ENCODE measurements around the gene ACSM2B.
"Not testable (repeated sequence)": the region's sequence is repeated elsewhere in the genome, so short reads cannot be mapped to it uniquely, and the experiment has no call there.

ACSM2B gene, protein sequence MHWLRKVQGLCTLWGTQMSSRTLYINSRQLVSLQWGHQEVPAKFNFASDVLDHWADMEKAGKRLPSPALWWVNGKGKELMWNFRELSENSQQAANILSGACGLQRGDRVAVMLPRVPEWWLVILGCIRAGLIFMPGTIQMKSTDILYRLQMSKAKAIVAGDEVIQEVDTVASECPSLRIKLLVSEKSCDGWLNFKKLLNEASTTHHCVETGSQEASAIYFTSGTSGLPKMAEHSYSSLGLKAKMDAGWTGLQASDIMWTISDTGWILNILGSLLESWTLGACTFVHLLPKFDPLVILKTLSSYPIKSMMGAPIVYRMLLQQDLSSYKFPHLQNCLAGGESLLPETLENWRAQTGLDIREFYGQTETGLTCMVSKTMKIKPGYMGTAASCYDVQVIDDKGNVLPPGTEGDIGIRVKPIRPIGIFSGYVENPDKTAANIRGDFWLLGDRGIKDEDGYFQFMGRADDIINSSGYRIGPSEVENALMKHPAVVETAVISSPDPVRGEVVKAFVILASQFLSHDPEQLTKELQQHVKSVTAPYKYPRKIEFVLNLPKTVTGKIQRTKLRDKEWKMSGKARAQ

GRCh38 chr16:20576145-20576544, at the start of gene ACSM2B:
Gene ACSM2B, minus strand, starts transcription at chr16:20576367. Its CDS starts 11,522 bp downstream, at chr16:20564845.
- not testable (repeated sequence) for DNase-seq (ENCODE audit: low spot score)

GRCh38 chr16:20624882-20625807, 49.0 kb upstream of the ACSM2B start:
- no peak for DNase-seq (ENCODE audit: low spot score)

- DNase-seq (ENCODE audit: low spot score), result no peak
Observed at GRCh38 chr16:20624205-20624604, 48.0 kb upstream of the ACSM2B start.

GRCh38 chr16:20622498-20622870, 46.3 kb upstream of the ACSM2B start:
- DNase-seq (ENCODE audit: low spot score), result no peak

DNA sequence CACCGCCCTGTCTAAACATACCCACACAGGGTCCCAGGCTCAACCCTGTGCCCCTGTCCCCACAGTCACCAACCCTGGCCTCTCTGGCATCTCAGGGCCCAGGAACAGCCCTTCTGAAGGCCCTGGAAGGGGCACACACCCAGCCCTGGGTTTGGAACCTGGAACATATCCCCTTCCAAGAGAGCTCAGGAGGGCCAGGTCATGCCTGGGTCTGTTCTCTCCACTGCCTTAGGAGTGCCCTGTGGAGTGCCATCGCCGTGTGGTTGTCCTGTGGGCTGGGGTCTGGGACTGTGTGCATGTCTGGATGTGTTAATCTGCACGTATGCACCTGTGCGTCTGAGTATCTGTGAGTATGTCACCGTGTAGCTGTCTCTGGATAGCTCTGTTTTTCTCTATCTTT, 45.2 kb upstream of the ACSM2B start:
- DNase-seq (ENCODE audit: low spot score), result no peak

GRCh38 chr16:20620770-20621169, 44.6 kb upstream of the ACSM2B start:
- no peak for DNase-seq (ENCODE audit: low spot score)

DNA sequence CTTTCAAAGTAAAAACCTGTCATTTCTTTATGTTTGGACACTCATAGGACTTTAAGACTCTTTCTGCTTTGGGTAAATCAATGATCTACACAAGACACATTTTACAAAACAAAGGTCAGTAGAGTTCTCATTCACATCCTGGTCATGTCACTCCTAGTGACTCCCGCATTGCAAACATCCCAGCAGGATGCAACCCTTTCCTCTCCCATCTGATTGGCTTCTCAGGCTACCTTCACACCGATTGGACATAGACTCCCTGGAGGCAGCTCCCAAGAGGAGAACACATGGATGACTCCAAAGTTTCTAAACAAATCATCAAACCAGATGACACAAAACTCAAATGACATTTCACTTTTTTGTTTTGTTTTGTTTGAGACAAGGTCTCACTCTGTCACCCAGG, 43.8 kb upstream of the ACSM2B start:
- DNase-seq (ENCODE audit: low spot score), result no peak

- no peak for DNase-seq (ENCODE audit: low spot score)
Observed at GRCh38 chr16:20617271-20617670, 41.1 kb upstream of the ACSM2B start.

DNA sequence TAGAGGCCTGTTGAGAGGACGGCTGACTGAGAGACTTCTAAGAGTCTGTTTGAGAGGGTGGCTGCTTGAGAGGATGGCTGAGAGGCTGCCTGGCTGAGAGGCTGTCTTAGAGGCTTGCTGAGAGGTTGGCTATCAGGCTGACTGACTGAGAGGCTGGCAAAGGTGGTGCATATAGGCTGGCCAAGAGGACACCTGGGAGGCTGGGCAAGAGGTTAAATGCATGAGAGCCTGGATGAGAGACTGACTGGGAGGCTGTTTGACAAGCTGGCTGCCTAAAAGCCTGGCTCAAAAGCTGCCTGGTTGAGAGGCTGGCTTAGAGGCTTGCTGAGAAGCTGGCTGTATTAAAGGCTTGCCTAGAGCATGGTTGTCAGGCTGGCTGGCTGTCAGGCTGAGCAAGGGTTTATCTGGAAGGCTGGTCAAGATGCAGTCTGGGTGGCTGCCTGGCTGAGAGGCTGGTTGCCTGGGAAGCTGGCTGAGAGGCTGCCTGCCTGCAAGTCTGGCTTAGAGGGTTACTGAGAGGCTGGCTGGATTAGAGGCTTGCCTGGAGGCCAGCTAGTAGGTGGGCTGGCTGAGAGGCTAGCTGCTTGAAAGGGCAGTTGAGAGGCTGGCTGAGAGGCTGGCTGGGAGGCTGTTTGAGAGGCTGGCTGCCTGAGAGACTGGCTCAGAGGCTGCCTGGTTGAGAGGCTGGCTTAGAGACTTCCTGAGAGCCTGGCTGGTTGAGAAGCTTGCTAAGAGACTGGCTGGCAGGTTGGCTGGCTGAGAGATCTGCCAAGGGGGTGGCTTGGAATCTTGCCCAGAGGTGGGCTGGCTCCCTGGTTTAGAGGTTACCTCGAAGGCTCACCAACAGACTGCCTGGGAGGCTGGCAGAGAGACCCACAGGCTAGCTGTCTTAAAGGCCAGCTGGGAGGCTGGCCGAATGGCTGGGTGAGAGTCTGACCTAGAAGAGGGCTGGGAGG, 38.3 kb upstream of the ACSM2B start:
- no peak for DNase-seq (ENCODE audit: low spot score)

GRCh38 chr16:20613481-20614185, 37.5 kb upstream of the ACSM2B start:
- no peak for DNase-seq (ENCODE audit: low spot score)

DNA sequence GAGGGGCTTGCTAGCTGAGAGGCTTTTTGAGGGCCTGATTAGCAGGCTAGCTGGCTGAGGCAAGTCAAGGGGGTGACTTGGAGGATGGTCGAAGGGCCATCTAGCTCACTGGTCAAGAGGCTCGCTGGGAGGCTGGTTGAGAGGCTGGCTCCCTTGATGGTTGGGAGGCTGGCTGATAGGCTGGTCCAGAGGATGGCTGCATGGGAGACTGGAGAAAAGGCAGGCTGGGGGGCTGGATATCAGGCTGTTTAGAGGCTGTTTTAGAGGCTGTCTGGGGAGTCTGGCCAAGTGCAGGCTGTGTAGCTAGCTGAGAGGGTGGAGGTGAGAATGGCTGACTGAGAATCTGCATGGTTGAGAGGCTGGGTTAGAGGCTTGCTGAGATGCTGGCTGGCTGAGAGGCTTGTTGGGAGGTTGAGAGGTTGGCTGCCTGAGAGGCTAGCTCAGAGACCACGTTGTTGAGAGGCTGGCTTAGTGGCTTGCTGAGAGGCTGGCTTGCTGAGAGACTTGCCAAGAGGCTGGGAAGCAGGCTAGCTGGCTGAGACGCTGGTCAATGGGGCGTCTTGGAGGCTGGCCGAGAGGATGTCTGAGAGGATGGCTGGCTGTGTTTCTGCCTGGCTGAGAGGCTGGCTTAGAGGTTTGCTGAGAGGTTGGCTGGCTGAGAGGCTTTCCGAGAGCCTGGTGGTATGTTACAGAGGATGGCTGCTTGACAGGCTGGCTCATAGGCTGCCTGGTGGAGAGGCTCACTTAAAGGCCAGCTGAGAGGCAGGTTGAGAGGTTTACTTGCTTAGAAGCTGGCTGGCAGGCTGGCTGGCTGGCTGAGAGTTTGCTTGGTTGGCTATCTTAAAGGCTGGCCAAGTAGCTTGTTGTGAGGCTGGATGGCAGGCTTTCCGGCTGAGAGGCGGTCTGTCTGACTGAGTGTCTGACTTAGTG, 36.6 kb upstream of the ACSM2B start:
- no peak for DNase-seq (ENCODE audit: low spot score)

- no peak for DNase-seq (ENCODE audit: low spot score)
Observed at GRCh38 chr16:20611975-20612481, 35.9 kb upstream of the ACSM2B start.

GRCh38 chr16:20611350-20611902, 35.3 kb upstream of the ACSM2B start:
- DNase-seq (ENCODE audit: low spot score), result no peak

DNA sequence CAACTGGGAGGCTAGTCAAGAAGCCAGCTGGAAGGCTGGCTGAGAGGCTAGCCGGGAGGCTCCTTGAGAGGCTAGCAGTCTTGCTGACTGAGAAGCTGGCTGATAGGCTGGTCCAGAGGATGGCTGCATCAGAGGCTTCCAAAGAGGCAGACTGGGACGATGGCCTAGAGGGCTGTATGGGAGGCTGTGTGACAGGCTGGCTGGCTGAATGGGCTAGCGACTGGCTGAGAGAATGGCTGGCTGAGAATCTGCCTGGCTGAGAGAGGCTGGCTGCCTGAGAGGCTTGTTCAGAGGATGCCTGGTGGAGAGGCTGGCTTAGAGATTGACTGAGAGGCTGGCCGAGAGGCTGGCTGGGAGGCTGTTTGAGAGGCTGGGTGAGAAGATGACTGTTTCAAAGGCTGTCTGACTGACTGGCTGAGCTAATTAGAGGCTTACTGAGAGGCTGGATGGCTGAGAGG, 34.8 kb upstream of the ACSM2B start:
- DNase-seq (ENCODE audit: low spot score), result no peak

GRCh38 chr16:20610211-20610891, 34.2 kb upstream of the ACSM2B start:
- no peak for DNase-seq (ENCODE audit: low spot score)

DNA sequence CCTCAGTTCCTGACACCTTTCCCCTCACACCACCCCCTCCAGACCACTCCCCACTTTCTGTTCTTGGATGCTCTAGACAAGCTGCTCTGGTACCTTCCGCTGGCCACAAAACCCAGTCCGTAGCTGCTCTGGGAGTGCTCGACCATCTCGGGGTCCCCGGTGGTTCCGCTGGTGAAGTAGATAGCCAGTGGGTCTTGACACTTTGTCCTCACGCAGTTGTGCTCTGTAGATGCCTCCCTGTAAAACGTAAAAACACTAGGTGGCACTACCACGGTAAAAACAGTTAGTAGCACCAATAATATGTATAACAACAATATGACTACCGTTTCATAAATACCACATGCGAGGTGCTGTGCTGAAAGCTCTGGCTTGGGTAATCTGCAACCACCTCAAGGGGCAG, 26.0 kb upstream of the ACSM2B start:
- DNase-seq (ENCODE audit: low spot score), result peak; percentile 41

DNA sequence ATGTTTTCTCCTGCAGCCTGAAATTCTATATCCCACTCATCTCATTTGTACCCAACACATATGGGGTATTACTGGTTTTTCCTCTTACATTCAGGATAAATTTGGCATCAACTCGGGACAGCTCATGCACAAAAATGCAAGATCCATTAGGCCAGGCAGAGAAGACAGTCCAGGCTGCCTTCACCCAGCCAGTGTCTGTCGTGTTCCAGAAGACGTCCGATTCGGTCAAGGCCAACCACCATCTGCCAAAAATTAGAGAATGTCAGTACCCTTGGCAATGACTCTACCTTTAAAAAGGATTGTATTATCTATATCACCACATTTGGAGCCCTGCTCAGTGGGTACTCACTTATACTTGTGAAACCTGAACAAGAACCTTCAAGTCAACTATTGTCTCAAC, 23.3 kb upstream of the ACSM2B start:
- not testable (repeated sequence) for DNase-seq (ENCODE audit: low spot score)

GRCh38 chr16:20598832-20599469, 22.8 kb upstream of the ACSM2B start:
- no peak for DNase-seq (ENCODE audit: low spot score)

All from NAMALWA (cell line).